Stimulated activated naive CD8-positive, alpha-beta T cell treated with anti-CD3 and anti-CD28 coated beads, Interleukin-15, amount 100 ng/mL, for 72 hours (primary cell): ENCODE results near the gene SCYL1.
A peak's percentile ranks its signal among the peaks of the same experiment; 100 is the strongest.

ENCODE experiments used
- ATAC-seq: fragments of 150-1000 bp; cut with Tn5 transposase; 2 replicates; pipeline ENCODE4 v1.10.0; 2021; ENCODE audit warnings: mild to moderate bottlenecking, moderate library complexity
- DNase-seq, 2 donors: peaks; one replicate each; pipeline ENCODE4 v3.0.0; 2021 to 2022
- H3K27ac Mint-ChIP-seq, 2 donors: one replicate each; pipeline ENCODE4 v1.8.0; 2022; ENCODE audit warnings: mild to moderate bottlenecking in 2 of 2, mixed read lengths in 2 of 2, moderate library complexity in 2 of 2
- H3K27me3 Mint-ChIP-seq: one replicate; pipeline ENCODE4 v1.8.0; 2022; ENCODE audit warnings: mixed read lengths
- H3K4me1 Mint-ChIP-seq: one replicate; pipeline ENCODE4 v1.8.0; 2022; ENCODE audit warnings: mild to moderate bottlenecking, mixed read lengths
- H3K4me3 Mint-ChIP-seq, 2 donors: one replicate each; pipeline ENCODE4 v1.8.0; 2022; ENCODE audit warnings: mild to moderate bottlenecking in 2 of 2, mixed read lengths in 2 of 2, moderate library complexity in 1 of 2
- H3K9me3 Mint-ChIP-seq, 2 donors: one replicate each; pipeline ENCODE4 v1.8.0; 2022; ENCODE audit warnings: mixed read lengths in 2 of 2

Gene SCYL1

GRCh38 chr11:65489706-65490320, 35.1 kb upstream of the SCYL1 start:
- DNase-seq (no peak), ATAC-seq (no peak)
- peaks cover 81% of the 10 kb centered on the region for H3K4me1 Mint-ChIP-seq
- no peaks in the 10 kb centered on the region for H3K27me3 Mint-ChIP-seq
- peak overlapping the region in 1 of 2 donors; percentile 50 for H3K27ac Mint-ChIP-seq
- H3K4me3 Mint-ChIP-seq: no peak overlapping the region
- no peaks in the 10 kb centered on the region for H3K9me3 Mint-ChIP-seq

GRCh38 chr11:65491163-65491465, 33.8 kb upstream of the SCYL1 start:
- DNase-seq (no peak), ATAC-seq (no peak)
- no peaks in the 10 kb centered on the region for H3K27me3 Mint-ChIP-seq
- no peak overlapping the region for H3K4me3 Mint-ChIP-seq
- peaks cover 86% of the 10 kb centered on the region for H3K4me1 Mint-ChIP-seq
- no peaks in the 10 kb centered on the region for H3K9me3 Mint-ChIP-seq
- H3K27ac Mint-ChIP-seq: no peak overlapping the region

GRCh38 chr11:65491614-65492386, 33.1 kb upstream of the SCYL1 start:
- peaks cover 91% of the 10 kb centered on the region for H3K4me1 Mint-ChIP-seq
- no peak overlapping the region for H3K27ac Mint-ChIP-seq
- no peak for DNase-seq
- no peak for ATAC-seq
- no peaks in the 10 kb centered on the region for H3K27me3 Mint-ChIP-seq
- no peak overlapping the region for H3K4me3 Mint-ChIP-seq
- H3K9me3 Mint-ChIP-seq: no peaks in the 10 kb centered on the region

- no peak for ATAC-seq
- H3K4me3 Mint-ChIP-seq: no peak overlapping the region
- H3K27ac Mint-ChIP-seq: no peak overlapping the region
- no peaks in the 10 kb centered on the region for H3K9me3 Mint-ChIP-seq
- DNase-seq: no peak
- no peaks in the 10 kb centered on the region for H3K27me3 Mint-ChIP-seq
- H3K4me1 Mint-ChIP-seq: peaks cover 89% of the 10 kb centered on the region
Observed at GRCh38 chr11:65492387-65492636, 32.6 kb upstream of the SCYL1 start.

- DNase-seq: peak in 1 of 2 donors; percentile 36
- peaks cover 84% of the 10 kb centered on the region for H3K4me1 Mint-ChIP-seq
- ATAC-seq: peak; percentile 8
- H3K4me3 Mint-ChIP-seq: peak overlapping the region; percentile 71 to 84
- no peaks in the 10 kb centered on the region for H3K27me3 Mint-ChIP-seq
- H3K27ac Mint-ChIP-seq: peak overlapping the region; percentile 85 to 93
- no peaks in the 10 kb centered on the region for H3K9me3 Mint-ChIP-seq
Observed at GRCh38 chr11:65492637-65493366, 32.1 kb upstream of the SCYL1 start.

GRCh38 chr11:65493367-65494176, 31.3 kb upstream of the SCYL1 start:
- ATAC-seq (no peak), DNase-seq (no peak)
- H3K27ac Mint-ChIP-seq: peak overlapping the region; percentile 85 to 93
- no peaks in the 10 kb centered on the region for H3K27me3 Mint-ChIP-seq
- peaks cover 77% of the 10 kb centered on the region for H3K4me1 Mint-ChIP-seq
- no peaks in the 10 kb centered on the region for H3K9me3 Mint-ChIP-seq
- H3K4me3 Mint-ChIP-seq: peak overlapping the region; percentile 71 to 84

- no peak overlapping the region for H3K4me3 Mint-ChIP-seq
- no peak overlapping the region for H3K27ac Mint-ChIP-seq
- H3K27me3 Mint-ChIP-seq: no peaks in the 10 kb centered on the region
- ATAC-seq (peak; percentile 29), DNase-seq (peak in 1 of 2 donors; percentile 54)
- peaks cover 47% of the 10 kb centered on the region for H3K4me1 Mint-ChIP-seq
- H3K9me3 Mint-ChIP-seq: no peaks in the 10 kb centered on the region
Observed at GRCh38 chr11:65496304-65497140, 28.4 kb upstream of the SCYL1 start.

- Mint-ChIP-seq H3K4me3 (no peak overlapping the region), H3K9me3 (no peaks in the 10 kb centered on the region), H3K27me3 (no peaks in the 10 kb centered on the region), H3K4me1 (peaks cover 39% of the 10 kb centered on the region), H3K27ac (no peak overlapping the region)
- ATAC-seq: peak; percentile 85
- DNase-seq: peak; percentile 97 to 99
Observed at GRCh38 chr11:65497141-65498041, 27.5 kb upstream of the SCYL1 start.

GRCh38 chr11:65498042-65498726, 26.7 kb upstream of the SCYL1 start:
- DNase-seq (peak; percentile 77), ATAC-seq (no peak)
- H3K27ac Mint-ChIP-seq: no peak overlapping the region

GRCh38 chr11:65498727-65498976, 26.2 kb upstream of the SCYL1 start:
- Mint-ChIP-seq H3K27ac (no peak overlapping the region), H3K9me3 (no peaks in the 10 kb centered on the region), H3K4me1 (peaks cover 33% of the 10 kb centered on the region), H3K4me3 (no peak overlapping the region), H3K27me3 (no peaks in the 10 kb centered on the region)
- ATAC-seq (no peak), DNase-seq (no peak)

More at GRCh38 chr11:65498042-65498726, 26.7 kb upstream of the SCYL1 start:
- H3K27me3 Mint-ChIP-seq: no peaks in the 10 kb centered on the region
- H3K4me1 Mint-ChIP-seq: peaks cover 35% of the 10 kb centered on the region
- no peaks in the 10 kb centered on the region for H3K9me3 Mint-ChIP-seq
- no peak overlapping the region for H3K4me3 Mint-ChIP-seq

- peak; percentile 91 to 94 for DNase-seq
- peaks cover 33% of the 10 kb centered on the region for H3K4me1 Mint-ChIP-seq
- no peaks in the 10 kb centered on the region for H3K27me3 Mint-ChIP-seq
- H3K4me3 Mint-ChIP-seq: no peak within 1 kb of the TSS
- no peak for ATAC-seq
- H3K27ac Mint-ChIP-seq: no peak within 1 kb of the TSS
- no peaks in the 10 kb centered on the region for H3K9me3 Mint-ChIP-seq
Observed at GRCh38 chr11:65498977-65499712, 25.7 kb upstream of the SCYL1 start, which contains the start of gene MALAT1. TSS of gene MALAT1 (plus strand) at chr11:65499045.

- H3K4me1 Mint-ChIP-seq: peaks cover 34% of the 10 kb centered on the region
- no peak overlapping the region for H3K27ac Mint-ChIP-seq
- no peaks in the 10 kb centered on the region for H3K27me3 Mint-ChIP-seq
- H3K9me3 Mint-ChIP-seq: no peaks in the 10 kb centered on the region
- no peak overlapping the region for H3K4me3 Mint-ChIP-seq
- no peak for ATAC-seq
- no peak for DNase-seq
Observed at GRCh38 chr11:65499713-65500386, 25.0 kb upstream of the SCYL1 start.
